Tibial nerve (tissue), 4 donors: Measurements from ENCODE around the gene SLC34A1. TPM values are rescaled to one million over a fixed set of nuclear protein-coding genes. Genes with fewer than 3 reads are reported as not detected.

Source experiments
- DNase-seq, 2 donors: peaks; one replicate each; pipeline ENCODE4 v3.0.0-alpha.2; 2019; ENCODE audit warnings: low spot score in 2 of 2
- H3K27ac ChIP-seq, 4 donors: fragments of 200-600 bp; sonication (generic) in 3 of 4; one replicate each; pipeline ENCODE4 v1.5.1; 2017 to 2019; ENCODE audit warnings: mild to moderate bottlenecking in 1 of 4
- H3K27me3 ChIP-seq, 2 donors: fragments of 200-600 bp; sonication (generic) in 1 of 2; one replicate each; pipeline versions ENCODE4 v1.5.1 to v1.6.0; 2017 to 2019
- H3K36me3 ChIP-seq, 3 donors: fragments of 200-600 bp; sonication (generic); one replicate each; pipeline ENCODE4 v1.5.1; 2018 to 2019
- H3K4me1 ChIP-seq, 4 donors: fragments of 200-600 bp; sonication (generic) in 3 of 4; one replicate each; pipeline ENCODE4 v1.5.1; 2017 to 2019
- H3K4me3 ChIP-seq, 4 donors: fragments of 200-600 bp; sonication (generic) in 3 of 4; one replicate each; pipeline ENCODE4 v1.5.1; 2017 to 2019; ENCODE audit warnings: mild to moderate bottlenecking in 1 of 4, moderate library complexity in 1 of 4
- H3K9me3 ChIP-seq, 4 donors: fragments of 200-600 bp; sonication (generic) in 3 of 4; one replicate each; pipeline ENCODE4 v1.5.1; 2017 to 2019
- EP300 ChIP-seq, 2 donors: sonication (generic); formaldehyde crosslinking; IDR thresholded peaks; one replicate each; pipeline ENCODE4 v1.6.1; 2017; ENCODE audit warnings: antibody characterized with exemption in 2 of 2, mild to moderate bottlenecking in 1 of 2
- POLR2A ChIP-seq, 2 donors: fragments of 450-650 bp; IDR thresholded peaks; one replicate each; pipeline ENCODE4 v1.6.1; 2017; ENCODE audit warnings: antibody characterized with exemption in 2 of 2, mild to moderate bottlenecking in 2 of 2, moderate library complexity in 2 of 2
- WGBS, 2 donors: methylation state at CpG; one replicate each; pipeline ENCODE4 v1.1.5; 2018; 5-methylcytosine and 5-hydroxymethylcytosine counted together
- total RNA-seq, 4 donors: library from RNA; depleted of rRNA; stranded (reverse); fragments of >200 nt; gene quantifications; one replicate each; pipeline ENCODE4 v1.1.0, GENCODE V29; 2016
- TF ChIP-seq, protein P1 (sequence below), 5 experiments: fragments of 200-600 bp in 3 of 5; fragments of 450-650 bp in 2 of 5; sonication (generic) in 3 of 5; IDR thresholded peaks; one replicate each; pipeline ENCODE4 v1.5.1; 2016 to 2019; ENCODE audit warnings: antibody characterized with exemption in 5 of 5, mild to moderate bottlenecking in 3 of 5, moderate library complexity in 2 of 5

SLC34A1 gene
- total RNA-seq, 4 donors from 2014 or later = not detected

DNA sequence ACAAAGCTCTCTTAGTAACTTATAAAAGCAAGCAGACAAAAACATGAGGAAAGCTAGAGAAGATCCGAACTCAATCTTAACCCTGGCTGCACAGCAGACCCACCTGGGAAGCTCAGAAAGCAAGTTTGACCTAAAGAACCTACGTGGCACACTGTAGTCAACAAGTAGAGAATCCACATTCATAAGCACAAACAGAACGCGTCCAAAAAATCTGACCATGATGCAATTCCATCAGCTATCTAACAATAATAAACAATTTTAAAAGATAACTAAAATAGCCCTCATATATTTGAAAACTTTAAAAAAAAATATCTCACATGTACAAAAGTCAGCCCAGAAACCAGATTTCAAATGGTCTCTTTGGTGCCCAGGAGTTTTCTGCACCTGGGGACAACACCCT is 37.4 kb upstream of the SLC34A1 start:
- H3K27ac ChIP-seq = no peak overlapping the region
- H3K9me3 ChIP-seq = no peaks in the 10 kb centered on the region
- peaks cover 0 to 53% (median 16%) of the 10 kb centered on the region in 4 donors for H3K4me1 ChIP-seq
- H3K4me3 ChIP-seq = no peak overlapping the region
- H3K27me3 ChIP-seq = no peaks in the 10 kb centered on the region
- TF ChIP-seq POLR2A (IDR thresholded peaks at IDR 0.05) (no peak), EP300 (IDR thresholded peaks at IDR 0.05) (no peak)
- TF ChIP-seq, protein P1, sequence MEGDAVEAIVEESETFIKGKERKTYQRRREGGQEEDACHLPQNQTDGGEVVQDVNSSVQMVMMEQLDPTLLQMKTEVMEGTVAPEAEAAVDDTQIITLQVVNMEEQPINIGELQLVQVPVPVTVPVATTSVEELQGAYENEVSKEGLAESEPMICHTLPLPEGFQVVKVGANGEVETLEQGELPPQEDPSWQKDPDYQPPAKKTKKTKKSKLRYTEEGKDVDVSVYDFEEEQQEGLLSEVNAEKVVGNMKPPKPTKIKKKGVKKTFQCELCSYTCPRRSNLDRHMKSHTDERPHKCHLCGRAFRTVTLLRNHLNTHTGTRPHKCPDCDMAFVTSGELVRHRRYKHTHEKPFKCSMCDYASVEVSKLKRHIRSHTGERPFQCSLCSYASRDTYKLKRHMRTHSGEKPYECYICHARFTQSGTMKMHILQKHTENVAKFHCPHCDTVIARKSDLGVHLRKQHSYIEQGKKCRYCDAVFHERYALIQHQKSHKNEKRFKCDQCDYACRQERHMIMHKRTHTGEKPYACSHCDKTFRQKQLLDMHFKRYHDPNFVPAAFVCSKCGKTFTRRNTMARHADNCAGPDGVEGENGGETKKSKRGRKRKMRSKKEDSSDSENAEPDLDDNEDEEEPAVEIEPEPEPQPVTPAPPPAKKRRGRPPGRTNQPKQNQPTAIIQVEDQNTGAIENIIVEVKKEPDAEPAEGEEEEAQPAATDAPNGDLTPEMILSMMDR (IDR thresholded peaks at IDR 0.05) = no peak
- 82 to 88% methylated on average over 4 of the region's 4 CpGs for WGBS, 2 donors
- no peak for DNase-seq
- H3K36me3 ChIP-seq = peaks cover 0 to 54% (median 0%) of the 10 kb centered on the region in 3 donors

DNA sequence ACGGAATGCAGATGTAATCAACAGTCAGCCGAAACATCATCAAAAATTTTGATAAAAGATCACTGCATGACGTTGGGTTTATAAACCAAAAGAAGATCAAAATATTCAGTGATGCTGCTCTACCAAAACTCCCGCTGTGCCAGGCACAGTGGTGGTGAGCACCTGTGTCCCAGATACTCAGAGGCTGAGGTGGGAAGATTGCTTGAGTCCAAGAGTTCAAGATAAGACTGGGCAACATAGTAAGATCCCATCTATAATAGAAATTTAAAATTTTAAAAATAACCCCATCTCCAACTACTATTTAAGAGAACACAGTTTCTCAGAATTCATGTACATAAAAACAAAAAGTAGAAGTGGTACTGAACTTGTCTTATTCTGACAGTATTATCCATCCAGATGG is 36.5 kb upstream of the SLC34A1 start:
- Histone ChIP-seq H3K9me3 (no peaks in the 10 kb centered on the region), H3K4me1 (peaks cover 0 to 59% (median 20%) of the 10 kb centered on the region in 4 donors), H3K4me3 (no peak overlapping the region), H3K36me3 (peaks cover 0 to 46% (median 0%) of the 10 kb centered on the region in 3 donors), H3K27ac (no peak overlapping the region), H3K27me3 (no peaks in the 10 kb centered on the region)
- no peak for DNase-seq
- whole genome bisulfite sequencing, 2 donors = 83 to 85% methylated on average over 4 of the region's 4 CpGs
- TF ChIP-seq POLR2A (IDR thresholded peaks at IDR 0.05) (no peak), EP300 (IDR thresholded peaks at IDR 0.05) (no peak)
- TF ChIP-seq, protein P1 (IDR thresholded peaks at IDR 0.05) = no peak

DNA sequence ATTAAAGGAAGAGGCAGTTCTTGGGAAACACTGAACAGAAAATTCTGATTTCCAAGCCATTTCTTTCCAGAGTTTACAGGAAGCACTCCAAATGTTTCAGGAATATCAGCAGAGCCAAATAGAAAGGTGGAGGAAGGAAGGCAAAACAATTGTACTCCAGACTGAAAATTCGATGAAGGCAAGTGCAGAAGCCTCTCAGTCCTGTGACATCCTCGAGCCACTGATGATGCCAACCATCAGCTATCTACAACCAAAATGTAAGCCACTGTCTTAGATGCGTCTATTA is 34.9 kb upstream of the SLC34A1 start:
- Histone ChIP-seq H3K36me3 (peaks cover 0 to 40% (median 0%) of the 10 kb centered on the region in 3 donors), H3K27ac (no peak overlapping the region), H3K4me3 (no peak overlapping the region), H3K9me3 (no peaks in the 10 kb centered on the region), H3K27me3 (no peaks in the 10 kb centered on the region), H3K4me1 (peaks cover 0 to 59% (median 20%) of the 10 kb centered on the region in 4 donors)
- 67 to 77% methylated on average over 3 of the region's 3 CpGs for whole genome bisulfite sequencing, 2 donors
- TF ChIP-seq POLR2A (IDR thresholded peaks at IDR 0.05) (no peak), EP300 (IDR thresholded peaks at IDR 0.05) (no peak)
- TF ChIP-seq, protein P1 (IDR thresholded peaks at IDR 0.05) = no peak
- no peak for DNase-seq

DNA sequence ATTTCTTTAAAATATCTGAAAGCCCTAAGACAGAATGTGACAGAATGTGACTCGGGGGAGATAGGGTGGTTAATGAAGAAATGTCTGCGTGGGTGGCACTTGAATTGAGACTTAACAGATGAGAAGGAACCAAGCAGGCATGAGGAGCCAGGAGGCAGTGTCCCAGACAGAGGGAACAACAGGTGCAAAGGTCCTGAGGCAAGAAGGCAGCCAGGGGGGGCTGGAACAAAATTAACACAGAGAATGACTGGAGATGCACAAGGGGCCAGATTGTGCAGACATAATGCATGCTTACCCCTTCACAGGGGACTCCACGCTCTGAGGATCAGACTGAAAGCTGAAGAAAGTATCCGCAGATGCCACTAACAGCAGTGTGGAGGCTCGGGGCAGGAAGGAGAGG is 34.5 kb upstream of the SLC34A1 start:
- Histone ChIP-seq H3K36me3 (peaks cover 0 to 36% (median 0%) of the 10 kb centered on the region in 3 donors), H3K9me3 (no peaks in the 10 kb centered on the region), H3K27me3 (no peaks in the 10 kb centered on the region), H3K4me3 (peak overlapping the region in 1 of 4 donors; percentile 86), H3K4me1 (peaks cover 0 to 59% (median 20%) of the 10 kb centered on the region in 4 donors), H3K27ac (no peak overlapping the region)
- no peak for DNase-seq
- 80 to 84% methylated on average over 5 of the region's 5 CpGs for WGBS, 2 donors
- TF ChIP-seq POLR2A (IDR thresholded peaks at IDR 0.05) = no peak
- no peak for TF ChIP-seq EP300 (IDR thresholded peaks at IDR 0.05)
- TF ChIP-seq, protein P1 (IDR thresholded peaks at IDR 0.05) = no peak

DNA sequence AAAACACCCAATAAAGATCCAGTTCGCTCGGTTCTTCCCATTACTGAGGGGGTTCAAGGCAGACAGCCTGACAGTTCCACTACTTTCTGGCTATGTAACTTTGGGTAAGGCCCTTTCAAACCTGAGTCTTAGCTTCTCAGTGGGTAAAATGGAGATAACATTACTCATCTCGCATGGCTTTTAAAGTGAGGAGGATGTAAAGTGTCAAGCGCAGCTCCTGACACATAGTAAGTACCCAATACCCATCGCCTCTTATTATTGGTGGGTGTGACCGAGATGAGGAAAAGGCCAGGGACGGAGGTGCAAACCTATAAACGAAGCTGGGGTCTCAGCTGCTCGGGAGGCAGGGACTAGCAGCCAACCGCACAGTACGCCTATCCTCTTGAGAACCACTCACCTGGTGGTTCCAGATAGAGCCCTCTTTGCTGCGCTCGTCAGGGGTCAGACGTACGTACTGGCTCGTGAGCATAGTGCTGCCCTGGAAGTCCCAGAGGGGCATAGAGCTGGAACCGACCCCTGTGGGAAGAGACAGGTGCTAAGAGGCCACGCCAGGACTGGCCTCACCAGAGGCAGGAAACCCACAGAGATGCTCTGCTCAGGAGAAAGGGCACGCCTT is 33.4 kb upstream of the SLC34A1 start:
- Histone ChIP-seq H3K9me3 (no peaks in the 10 kb centered on the region), H3K4me3 (peak overlapping the region; percentile 66 to 86 (median 84)), H3K27ac (peak overlapping the region; percentile 64 to 91 (median 88)), H3K27me3 (no peaks in the 10 kb centered on the region), H3K36me3 (peaks cover 0 to 29% (median 0%) of the 10 kb centered on the region in 3 donors), H3K4me1 (peaks cover 0 to 52% (median 20%) of the 10 kb centered on the region in 4 donors)
- no peak for TF ChIP-seq EP300 (IDR thresholded peaks at IDR 0.05)
- TF ChIP-seq, protein P1 (IDR thresholded peaks at IDR 0.05) = no peak
- TF ChIP-seq POLR2A (IDR thresholded peaks at IDR 0.05) = no peak
- no peak for DNase-seq
- WGBS, 2 donors = 13 to 19% methylated on average over 15 to 19 of the region's 19 CpGs
